Spinal cord (tissue), 10 donors: ENCODE data around the gene SLC41A2. TPM values are rescaled to one million over a fixed set of nuclear protein-coding genes. Genes with fewer than 3 reads are reported as not detected.

Experiments
- DNase-seq, 6 donors: peaks; one replicate each; pipeline versions ENCODE4 v3.0.0 to v3.0.0-alpha.2; 2013 to 2015; ENCODE audit warnings: low spot score in 6 of 6, low read depth in 4 of 6
- H3K27ac ChIP-seq: one replicate; pipeline ENCODE4 v1.5.1; 2013; ENCODE audit warnings: low read depth, low read length, control low read depth
- H3K27me3 ChIP-seq: one replicate; pipeline ENCODE4 v1.6.1; 2013; ENCODE audit warnings: low read length; ENCODE audit not compliant: control insufficient read depth, insufficient read depth
- H3K36me3 ChIP-seq: one replicate; pipeline ENCODE4 v1.6.1; 2013; ENCODE audit warnings: low read length; ENCODE audit not compliant: control insufficient read depth, insufficient read depth
- H3K4me1 ChIP-seq: one replicate; pipeline ENCODE4 v1.6.1; 2013; ENCODE audit warnings: low read length; ENCODE audit not compliant: control insufficient read depth, insufficient read depth
- H3K4me3 ChIP-seq: one replicate; pipeline ENCODE4 v1.5.1; 2013; ENCODE audit warnings: low read depth, low read length, control low read depth
- H3K9me3 ChIP-seq: one replicate; pipeline ENCODE4 v1.6.1; 2013; ENCODE audit warnings: low read length; ENCODE audit not compliant: control insufficient read depth, insufficient read depth
- WGBS: methylation state at CpG from one replicate; pipeline ENCODE4 v1.1.5; 2013; ENCODE audit warnings: missing lambda C conversion rate; ENCODE audit not compliant: insufficient coverage; 5-methylcytosine and 5-hydroxymethylcytosine counted together
- polyA plus RNA-seq, 2 donors: library from polyadenylated mRNA; unstranded; fragments of 120-200 nt; gene quantifications; one replicate each; pipeline ENCODE4 v1.2.1, GENCODE V29; 2013; ENCODE audit not compliant: insufficient read length in 2 of 2
- total RNA-seq, 2 donors: library from RNA; depleted of rRNA in 1 of 2; stranded (reverse); fragments of 120-200 nt in 1 of 2; fragments of >200 nt in 1 of 2; gene quantifications; one replicate each; pipeline versions ENCODE4 v1.2.3 to v1.2.4, GENCODE V29; 2013 to 2014
- donor health status: healthy.

Gene SLC41A2
- total and polyA plus RNA-seq, 4 donors: 12.7 to 60.6 (median 26.9) TPM

DNA sequence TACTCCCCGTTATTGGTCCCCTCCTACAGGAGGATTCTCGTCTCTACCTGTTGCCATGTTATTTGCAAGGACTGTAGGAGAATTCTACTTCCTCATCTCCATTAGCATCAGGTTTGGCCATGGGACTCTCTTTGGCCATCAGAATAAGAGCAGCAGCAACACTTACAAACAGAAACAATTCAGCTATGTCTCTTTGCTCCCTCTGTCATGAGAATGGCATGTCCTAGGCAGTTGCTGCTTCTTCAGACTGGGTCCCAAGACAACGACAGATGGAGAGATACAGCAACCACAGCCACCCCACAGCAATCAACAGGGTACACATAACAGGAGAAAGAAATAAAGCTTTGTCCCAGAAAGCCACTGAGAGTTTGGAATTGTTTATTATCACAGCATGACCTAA is 19.7 kb downstream of the SLC41A2 start:
- WGBS: no CpG with 5 or more reads among the region's 3 CpGs
- Histone ChIP-seq H3K4me3 (no peak overlapping the region), H3K27me3 (no peaks in the 10 kb centered on the region), H3K36me3 (no peaks in the 10 kb centered on the region), H3K4me1 (no peaks in the 10 kb centered on the region), H3K27ac (no peak overlapping the region), H3K9me3 (no peaks in the 10 kb centered on the region)
- DNase-seq: no peak

DNA sequence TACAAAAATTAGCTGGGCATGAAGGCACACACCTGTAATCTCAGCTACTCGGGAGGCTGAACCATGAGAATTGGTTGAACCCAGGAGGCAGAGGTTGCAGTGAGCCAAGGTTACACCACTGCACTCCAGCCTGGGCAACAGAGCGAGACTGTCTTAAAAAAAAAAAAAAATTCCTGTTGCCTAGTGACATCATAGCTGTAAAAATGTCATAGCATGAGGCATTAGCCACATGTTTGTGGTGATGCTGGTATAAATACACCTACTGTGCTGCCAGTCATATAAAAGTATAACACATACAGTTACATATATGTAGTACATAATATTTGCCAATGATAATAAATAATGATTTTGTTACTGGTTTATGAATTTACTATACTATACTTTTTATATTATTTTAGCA is 22.2 kb downstream of the SLC41A2 start:
- H3K4me1 ChIP-seq: no peaks in the 10 kb centered on the region
- H3K27me3 ChIP-seq: no peaks in the 10 kb centered on the region
- no peak for DNase-seq
- H3K36me3 ChIP-seq: no peaks in the 10 kb centered on the region
- H3K4me3 ChIP-seq: no peak overlapping the region
- no peaks in the 10 kb centered on the region for H3K9me3 ChIP-seq
- no peak overlapping the region for H3K27ac ChIP-seq
- WGBS: 93% methylated on average over 2 of the region's 2 CpGs

DNA sequence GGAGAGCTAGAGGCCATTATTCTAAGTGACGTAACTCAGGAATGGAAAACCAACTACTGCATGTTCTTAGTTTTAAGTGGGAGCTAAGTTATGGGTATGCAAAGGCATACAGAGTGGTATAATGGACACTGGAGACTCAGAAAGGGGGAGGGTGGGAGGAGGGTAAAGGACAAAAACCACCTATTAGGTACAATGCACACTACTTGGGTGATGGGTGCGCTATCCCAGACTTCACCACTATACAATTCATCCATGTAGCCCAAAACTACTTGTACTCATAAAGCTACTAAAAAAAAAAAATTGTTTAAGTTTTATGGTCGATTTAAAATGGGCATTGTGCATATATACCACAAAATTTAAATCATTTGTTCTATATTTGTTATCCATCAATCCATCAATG is 24.3 kb downstream of the SLC41A2 start:
- Histone ChIP-seq H3K4me3 (no peak overlapping the region), H3K27ac (no peak overlapping the region), H3K4me1 (no peaks in the 10 kb centered on the region), H3K9me3 (no peaks in the 10 kb centered on the region), H3K27me3 (no peaks in the 10 kb centered on the region), H3K36me3 (no peaks in the 10 kb centered on the region)
- no peak for DNase-seq
- WGBS: 100% methylated on average over 1 of the region's 3 CpGs

DNA sequence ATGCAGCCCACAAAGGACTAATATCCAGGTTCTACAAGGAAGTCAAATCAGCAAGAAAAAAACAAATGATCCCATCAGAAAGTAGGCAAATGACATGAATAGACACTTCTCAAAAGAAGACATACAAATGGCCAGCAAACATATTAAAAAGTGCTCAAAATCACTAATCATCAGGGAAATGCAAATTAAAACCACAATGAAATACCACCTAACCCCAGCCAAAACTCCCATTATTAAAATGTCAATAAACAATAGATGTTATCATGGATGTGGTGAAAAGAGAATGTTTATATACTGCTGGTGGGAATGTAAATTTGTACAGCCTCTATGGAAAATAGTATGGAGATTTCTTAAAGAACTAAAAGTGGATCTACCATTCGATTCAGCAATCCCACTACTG is 25.0 kb downstream of the SLC41A2 start:
- no peak overlapping the region for H3K4me3 ChIP-seq
- no peaks in the 10 kb centered on the region for H3K27me3 ChIP-seq
- no CpG with 5 or more reads among the region's 1 CpG for WGBS

DNA sequence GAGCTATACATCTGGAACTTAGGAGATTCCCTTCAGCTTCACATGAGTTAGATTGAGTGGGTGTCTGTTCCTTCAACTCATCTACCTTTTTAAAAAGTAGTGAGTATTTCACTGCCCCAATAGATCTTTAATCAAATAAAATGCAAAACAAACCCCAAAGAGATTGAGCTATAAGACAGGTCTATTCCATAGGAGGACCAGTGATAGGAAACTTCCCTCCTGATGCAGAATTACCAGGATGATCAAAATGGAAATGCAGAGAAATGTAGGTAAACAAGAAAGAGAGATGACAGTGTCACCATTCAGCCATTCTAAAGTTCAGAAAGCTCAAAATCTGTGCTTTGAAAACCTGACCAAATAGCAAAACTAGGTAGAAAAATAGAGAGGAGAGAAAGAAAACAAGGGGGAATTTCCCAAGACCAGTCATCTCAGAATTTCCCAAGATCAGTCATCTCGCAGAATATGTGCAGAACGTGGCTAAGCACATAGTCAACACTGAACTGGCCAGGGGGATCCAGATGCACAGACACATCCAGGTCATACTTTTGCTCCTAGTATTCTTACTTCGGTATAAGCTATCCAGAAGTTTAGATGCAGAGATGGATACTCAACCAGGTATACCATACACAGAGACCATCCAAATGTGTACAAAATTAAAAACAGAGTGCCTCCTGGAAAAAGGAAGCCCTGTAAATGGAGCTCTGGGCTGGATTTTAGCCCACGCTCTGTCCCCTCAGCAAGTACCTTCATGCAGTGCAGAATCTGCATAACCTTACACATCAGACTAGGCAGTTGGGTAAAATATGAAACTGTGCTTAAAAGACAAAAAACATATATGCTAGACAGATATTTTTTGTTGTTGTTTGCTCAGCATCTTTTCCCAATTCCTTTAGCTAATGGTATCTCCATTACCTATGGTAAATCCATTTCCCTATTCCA is 27.4 kb downstream of the SLC41A2 start:
- Histone ChIP-seq H3K4me1 (no peaks in the 10 kb centered on the region), H3K4me3 (no peak overlapping the region), H3K27me3 (no peaks in the 10 kb centered on the region), H3K9me3 (no peaks in the 10 kb centered on the region), H3K36me3 (no peaks in the 10 kb centered on the region), H3K27ac (no peak overlapping the region)
- whole genome bisulfite sequencing: 87% methylated on average over 3 of the region's 4 CpGs
- no peak for DNase-seq

More for the DNA sequence above, 25.0 kb downstream of the SLC41A2 start:
- Histone ChIP-seq H3K27ac (no peak overlapping the region), H3K4me1 (no peaks in the 10 kb centered on the region), H3K36me3 (no peaks in the 10 kb centered on the region), H3K9me3 (no peaks in the 10 kb centered on the region)
- DNase-seq: no peak

DNA sequence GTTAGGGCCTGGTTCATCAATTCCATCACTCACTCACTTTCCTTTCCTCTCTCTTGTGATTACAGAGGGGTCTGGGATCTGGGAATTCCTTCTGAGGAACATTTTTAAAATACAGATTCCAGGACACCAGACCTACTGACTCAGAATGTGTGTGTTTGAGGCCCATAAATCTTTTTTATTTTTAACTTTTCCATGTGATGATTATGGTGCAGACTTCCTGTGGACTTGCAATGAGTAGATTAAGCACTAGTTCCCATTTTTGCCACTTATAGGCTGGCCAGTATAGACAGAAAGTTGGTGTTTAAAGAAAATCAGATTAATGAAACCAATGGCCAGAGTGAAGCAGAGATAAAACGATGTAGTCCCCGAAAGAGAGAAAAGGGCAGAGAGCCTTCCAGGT is 28.1 kb downstream of the SLC41A2 start:
- no CpG with 5 or more reads among the region's 2 CpGs for WGBS
- Histone ChIP-seq H3K4me3 (no peak overlapping the region), H3K27ac (no peak overlapping the region), H3K9me3 (no peaks in the 10 kb centered on the region), H3K36me3 (no peaks in the 10 kb centered on the region), H3K4me1 (no peaks in the 10 kb centered on the region), H3K27me3 (no peaks in the 10 kb centered on the region)
- no peak for DNase-seq

DNA sequence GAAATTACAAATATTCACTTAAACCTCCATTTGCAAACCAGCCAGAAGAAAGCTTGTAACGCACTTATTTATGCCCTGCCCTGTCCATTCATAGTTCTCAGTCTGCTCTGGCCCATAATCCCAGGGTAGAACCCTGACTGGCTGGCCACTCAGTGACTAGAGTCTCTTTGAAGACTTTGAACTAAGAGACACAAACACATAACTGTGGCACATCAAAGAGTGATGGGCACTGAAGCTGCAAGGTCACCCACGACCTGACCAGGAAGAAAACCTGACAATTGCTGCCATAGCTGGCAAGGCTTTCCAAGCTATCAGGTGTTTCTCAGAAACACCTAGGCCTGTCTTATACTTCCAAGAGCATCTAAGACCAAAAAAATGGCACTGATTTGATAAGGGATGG is 28.7 kb downstream of the SLC41A2 start:
- Histone ChIP-seq H3K9me3 (no peaks in the 10 kb centered on the region), H3K4me1 (no peaks in the 10 kb centered on the region), H3K4me3 (no peak overlapping the region), H3K27me3 (no peaks in the 10 kb centered on the region), H3K27ac (no peak overlapping the region), H3K36me3 (no peaks in the 10 kb centered on the region)
- 90% methylated on average over 1 of the region's 2 CpGs for WGBS
- DNase-seq: no peak

DNA sequence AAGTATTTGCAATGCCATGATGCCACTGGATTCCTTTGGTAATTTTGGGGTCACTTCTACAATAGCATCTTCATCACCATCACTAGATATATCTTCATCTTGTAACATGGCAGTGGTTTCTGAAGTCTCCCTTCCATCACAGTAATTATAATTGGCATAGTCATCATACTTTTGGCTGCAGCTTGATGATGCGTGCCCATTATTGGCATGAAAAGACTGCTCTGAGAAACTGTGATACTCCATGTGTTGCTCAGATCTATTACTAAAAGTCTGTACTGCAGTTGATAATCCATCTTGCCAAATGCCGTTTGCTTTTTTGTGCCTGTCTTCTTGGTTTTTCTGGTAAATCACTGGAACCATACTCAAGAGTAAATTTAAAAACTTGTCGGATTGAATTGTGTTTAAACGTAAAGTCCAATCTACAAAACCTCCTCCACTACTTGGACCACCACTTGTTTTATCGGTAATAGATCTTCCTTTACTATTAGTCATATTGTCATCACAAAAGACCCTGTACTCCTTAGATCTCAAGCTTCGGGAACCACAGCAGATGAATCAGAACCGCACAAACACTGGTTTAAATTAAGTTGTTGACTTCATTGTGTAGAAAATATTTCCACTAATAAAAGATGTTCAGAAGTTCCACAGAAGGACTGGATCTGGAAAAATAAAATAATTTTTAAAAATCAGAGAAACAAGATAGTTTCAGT is 29.9 kb downstream of the SLC41A2 start:
- Histone ChIP-seq H3K27me3 (no peaks in the 10 kb centered on the region), H3K4me1 (no peaks in the 10 kb centered on the region), H3K4me3 (no peak overlapping the region), H3K9me3 (peaks cover 2% of the 10 kb centered on the region), H3K27ac (no peak overlapping the region), H3K36me3 (no peaks in the 10 kb centered on the region)
- 96% methylated on average over 4 of the region's 7 CpGs for WGBS
- DNase-seq: peak in 1 of 6 donors; percentile 24

DNA sequence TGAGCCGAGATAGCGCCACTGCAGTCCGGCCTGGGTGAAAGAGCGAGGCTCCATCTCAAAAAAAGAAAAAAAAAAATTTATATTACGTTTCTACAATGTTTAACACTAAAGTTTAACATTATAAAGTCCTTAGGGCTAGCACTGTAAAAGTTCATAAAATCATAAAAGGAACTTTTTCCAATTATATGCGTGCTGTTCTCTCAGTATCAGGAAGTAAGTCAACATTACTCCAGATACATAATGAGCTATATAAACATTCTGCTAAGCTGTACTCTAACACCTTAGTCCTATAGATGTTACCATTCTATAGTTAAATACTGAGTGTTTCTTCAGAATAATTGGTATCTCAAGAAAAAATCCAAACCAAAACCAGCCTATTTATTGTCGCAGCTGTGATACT is 32.6 kb downstream of the SLC41A2 start:
- no peaks in the 10 kb centered on the region for H3K4me1 ChIP-seq
- no peaks in the 10 kb centered on the region for H3K27me3 ChIP-seq
- H3K36me3 ChIP-seq: no peaks in the 10 kb centered on the region
- no peak for DNase-seq
- no peak overlapping the region for H3K4me3 ChIP-seq
- no peak overlapping the region for H3K27ac ChIP-seq
- H3K9me3 ChIP-seq: peaks cover 8% of the 10 kb centered on the region
- WGBS: no CpG with 5 or more reads among the region's 7 CpGs

DNA sequence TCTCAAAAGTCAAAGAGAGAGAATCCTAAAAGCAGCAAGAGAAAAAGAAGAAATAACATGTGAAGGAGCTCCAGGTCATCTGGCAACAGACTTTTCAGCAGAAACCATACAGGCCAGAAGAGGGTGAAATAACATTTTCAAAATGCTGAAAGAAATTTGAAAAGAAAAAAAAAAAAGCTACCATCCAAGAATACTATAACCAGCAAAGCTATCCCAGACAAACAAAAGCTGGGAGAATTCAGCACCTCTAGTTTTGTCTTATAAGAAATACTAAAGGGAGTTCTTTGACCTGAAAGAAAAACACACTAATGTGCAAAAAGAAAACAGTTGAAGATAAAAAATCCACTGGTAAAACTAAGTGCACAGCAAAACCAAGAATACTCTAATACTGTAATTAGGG is 36.8 kb downstream of the SLC41A2 start:
- H3K4me3 ChIP-seq: no peak overlapping the region
- no peak overlapping the region for H3K27ac ChIP-seq
- peaks cover 8% of the 10 kb centered on the region for H3K9me3 ChIP-seq
- no peaks in the 10 kb centered on the region for H3K36me3 ChIP-seq
- DNase-seq: no peak
- no peaks in the 10 kb centered on the region for H3K4me1 ChIP-seq
- no peaks in the 10 kb centered on the region for H3K27me3 ChIP-seq
